GM12875 (cell line): Measurements from ENCODE around the gene STMN3.

ENCODE experiments used
- H3K4me3 ChIP-seq: one replicate; pipeline ENCODE4 v1.5.1; 2011; ENCODE audit warnings: low read depth, low read length, control low read depth
- TF ChIP-seq, protein P1 (sequence below): IDR thresholded peaks from 2 replicates; pipeline ENCODE4 v1.5.1; 2011; ENCODE audit warnings: low read depth, mild to moderate bottlenecking, control low read depth, inconsistent platforms, low read length, moderate library complexity, borderline replicate concordance; ENCODE audit not compliant: insufficient read depth

Gene STMN3

DNA sequence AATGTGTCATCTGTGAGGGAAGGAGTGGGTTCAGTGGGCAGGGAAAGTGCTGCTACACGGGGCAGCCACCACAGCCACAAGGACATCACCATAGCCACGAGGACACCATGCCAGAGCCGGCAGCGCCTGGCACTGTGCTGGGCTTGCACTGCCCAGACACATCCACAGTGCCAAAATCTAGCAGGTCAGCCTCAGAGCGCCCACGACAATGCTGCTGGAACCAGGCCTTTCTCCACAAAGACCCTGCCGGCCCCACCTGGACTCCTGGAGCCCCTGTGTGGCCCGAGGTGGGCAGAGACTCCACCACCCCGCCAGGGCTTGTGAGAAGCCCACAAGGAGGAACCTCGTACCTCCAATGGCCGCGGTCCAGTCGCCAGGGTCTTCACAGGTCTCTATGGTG lies 60.6 kb downstream of the STMN3 start:
- TF ChIP-seq, protein P1, sequence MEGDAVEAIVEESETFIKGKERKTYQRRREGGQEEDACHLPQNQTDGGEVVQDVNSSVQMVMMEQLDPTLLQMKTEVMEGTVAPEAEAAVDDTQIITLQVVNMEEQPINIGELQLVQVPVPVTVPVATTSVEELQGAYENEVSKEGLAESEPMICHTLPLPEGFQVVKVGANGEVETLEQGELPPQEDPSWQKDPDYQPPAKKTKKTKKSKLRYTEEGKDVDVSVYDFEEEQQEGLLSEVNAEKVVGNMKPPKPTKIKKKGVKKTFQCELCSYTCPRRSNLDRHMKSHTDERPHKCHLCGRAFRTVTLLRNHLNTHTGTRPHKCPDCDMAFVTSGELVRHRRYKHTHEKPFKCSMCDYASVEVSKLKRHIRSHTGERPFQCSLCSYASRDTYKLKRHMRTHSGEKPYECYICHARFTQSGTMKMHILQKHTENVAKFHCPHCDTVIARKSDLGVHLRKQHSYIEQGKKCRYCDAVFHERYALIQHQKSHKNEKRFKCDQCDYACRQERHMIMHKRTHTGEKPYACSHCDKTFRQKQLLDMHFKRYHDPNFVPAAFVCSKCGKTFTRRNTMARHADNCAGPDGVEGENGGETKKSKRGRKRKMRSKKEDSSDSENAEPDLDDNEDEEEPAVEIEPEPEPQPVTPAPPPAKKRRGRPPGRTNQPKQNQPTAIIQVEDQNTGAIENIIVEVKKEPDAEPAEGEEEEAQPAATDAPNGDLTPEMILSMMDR, result no peak
- H3K4me3 ChIP-seq, result no peak overlapping the region

DNA sequence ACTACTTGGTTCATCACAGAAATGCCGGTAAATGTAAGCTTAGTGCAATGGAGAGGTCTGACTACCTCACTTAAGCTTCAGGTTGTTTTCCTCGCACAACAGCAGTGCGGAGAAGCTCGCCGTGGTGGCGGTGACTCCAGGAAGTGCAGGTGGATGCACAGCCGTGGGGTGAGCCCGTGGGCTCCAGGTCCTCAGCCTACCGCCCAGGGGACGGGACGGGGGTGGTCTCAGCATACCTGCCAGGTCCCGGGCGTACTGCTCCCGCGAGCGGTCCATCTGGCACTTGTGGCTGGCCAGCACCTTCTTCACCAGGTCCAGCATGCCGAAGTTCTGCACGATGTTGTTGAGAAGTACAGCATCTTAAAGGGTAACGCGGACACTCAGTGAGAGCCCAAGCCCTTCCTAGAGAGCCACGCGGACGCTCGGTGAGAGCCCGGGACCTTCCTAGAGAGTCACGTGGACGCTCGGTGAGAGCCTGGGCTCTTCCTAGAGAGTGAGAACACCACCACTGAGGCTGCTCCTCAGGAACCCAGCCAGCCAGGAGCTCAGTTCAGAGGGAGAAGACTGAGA lies 61.4 kb downstream of the STMN3 start:
- TF ChIP-seq, protein P1, result no peak
- no peak overlapping the region for H3K4me3 ChIP-seq

DNA sequence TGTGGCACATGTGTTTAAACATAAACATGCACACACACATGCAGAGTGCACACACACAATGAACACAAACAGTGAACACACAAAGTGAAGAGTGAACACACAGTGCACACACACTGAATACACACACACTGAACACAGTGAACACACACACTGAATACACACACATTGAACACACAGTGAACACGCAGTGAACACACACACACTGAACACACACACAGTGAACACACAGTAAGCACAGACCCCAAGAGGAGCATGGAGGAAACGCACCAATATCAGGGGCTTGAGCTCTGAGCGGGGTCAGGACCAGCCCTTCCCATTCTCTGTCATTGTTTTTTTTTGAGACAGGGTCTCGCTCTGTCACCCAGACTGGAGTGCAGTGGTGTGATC lies 62.1 kb downstream of the STMN3 start:
- H3K4me3 ChIP-seq, result no peak overlapping the region
- TF ChIP-seq, protein P1, result no peak

DNA sequence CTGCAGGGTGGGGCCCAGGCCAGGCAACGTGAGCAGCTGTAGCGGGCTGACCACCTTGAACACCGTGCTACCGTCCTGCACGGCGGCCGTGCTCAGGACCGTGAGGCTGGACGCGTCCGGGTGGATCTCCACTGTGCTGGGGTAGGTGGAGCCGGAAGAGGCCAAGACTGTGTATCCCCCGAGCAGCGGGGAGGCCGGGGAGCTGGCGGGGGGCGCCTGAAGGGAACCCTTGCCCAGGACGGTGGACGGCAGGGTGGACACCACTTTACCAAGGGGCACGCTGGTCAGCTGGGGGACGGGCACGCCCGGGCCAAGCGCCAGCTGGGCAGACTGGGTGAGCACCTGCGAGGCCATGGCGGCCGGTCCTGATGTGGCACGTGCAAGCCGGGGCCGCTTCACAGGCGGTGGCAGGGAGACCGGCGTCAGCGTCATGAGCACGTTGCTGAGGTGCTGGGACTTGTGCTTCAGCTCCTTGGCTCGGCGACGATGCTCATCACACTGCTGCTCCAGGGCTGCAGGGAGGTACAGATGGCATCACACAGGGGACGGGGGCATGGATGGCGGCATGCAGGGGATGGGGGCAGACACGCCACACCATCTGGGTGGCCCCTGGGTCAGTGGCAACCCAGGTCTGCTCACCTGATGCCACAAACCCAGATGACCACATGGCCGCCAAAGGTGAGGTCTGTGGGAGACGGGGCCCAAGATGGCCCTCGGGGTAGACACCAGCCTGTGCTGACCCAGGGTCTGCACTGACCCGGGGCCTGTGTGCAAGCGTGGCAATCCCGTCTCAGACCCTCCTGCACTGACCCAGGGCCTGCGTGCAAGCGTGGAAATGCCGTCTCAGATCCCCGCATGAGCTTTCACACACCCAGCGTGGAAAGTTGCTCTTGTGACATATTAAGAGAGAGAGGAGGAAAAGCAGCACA lies 62.7 kb downstream of the STMN3 start:
- TF ChIP-seq, protein P1, result no peak

More for the DNA sequence above, 62.7 kb downstream of the STMN3 start:
- H3K4me3 ChIP-seq, result no peak overlapping the region
